DND-41 (cell line): ENCODE data around the gene ADGRD2.

Experiments
- EZH2 ChIP-seq: IDR thresholded peaks from 3 replicates; pipeline ENCODE4 v1.6.1; 2012; ENCODE audit warnings: borderline replicate concordance, low read depth, mild to moderate bottlenecking, moderate library complexity, low read length, inconsistent platforms; ENCODE audit not compliant: severe bottlenecking
- TF ChIP-seq, protein P1 (sequence below): IDR thresholded peaks from 2 replicates; pipeline ENCODE4 v1.5.1; 2012; ENCODE audit warnings: borderline replicate concordance, low read length, moderate library complexity, mild to moderate bottlenecking; ENCODE audit not compliant: poor library complexity, severe bottlenecking; ENCODE audit errors: extremely low read depth

GRCh38 chr9:124423155-124423554 lies 27.1 kb upstream of the ADGRD2 start:
- TF ChIP-seq, protein P1, sequence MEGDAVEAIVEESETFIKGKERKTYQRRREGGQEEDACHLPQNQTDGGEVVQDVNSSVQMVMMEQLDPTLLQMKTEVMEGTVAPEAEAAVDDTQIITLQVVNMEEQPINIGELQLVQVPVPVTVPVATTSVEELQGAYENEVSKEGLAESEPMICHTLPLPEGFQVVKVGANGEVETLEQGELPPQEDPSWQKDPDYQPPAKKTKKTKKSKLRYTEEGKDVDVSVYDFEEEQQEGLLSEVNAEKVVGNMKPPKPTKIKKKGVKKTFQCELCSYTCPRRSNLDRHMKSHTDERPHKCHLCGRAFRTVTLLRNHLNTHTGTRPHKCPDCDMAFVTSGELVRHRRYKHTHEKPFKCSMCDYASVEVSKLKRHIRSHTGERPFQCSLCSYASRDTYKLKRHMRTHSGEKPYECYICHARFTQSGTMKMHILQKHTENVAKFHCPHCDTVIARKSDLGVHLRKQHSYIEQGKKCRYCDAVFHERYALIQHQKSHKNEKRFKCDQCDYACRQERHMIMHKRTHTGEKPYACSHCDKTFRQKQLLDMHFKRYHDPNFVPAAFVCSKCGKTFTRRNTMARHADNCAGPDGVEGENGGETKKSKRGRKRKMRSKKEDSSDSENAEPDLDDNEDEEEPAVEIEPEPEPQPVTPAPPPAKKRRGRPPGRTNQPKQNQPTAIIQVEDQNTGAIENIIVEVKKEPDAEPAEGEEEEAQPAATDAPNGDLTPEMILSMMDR = no peak
- no peak for TF ChIP-seq EZH2
